ENCODE results near the gene PAN2. TPM values are rescaled to one million over a fixed set of nuclear protein-coding genes. Genes with fewer than 3 reads are reported as not detected.

Gene PAN2
- total and polyA plus RNA-seq, 10 of the 15 experiments (the other 5 are each of a cell fraction or from before 2014, with no cell fraction given), result 14.4 to 61.8 (median 34.9) TPM

DNA sequence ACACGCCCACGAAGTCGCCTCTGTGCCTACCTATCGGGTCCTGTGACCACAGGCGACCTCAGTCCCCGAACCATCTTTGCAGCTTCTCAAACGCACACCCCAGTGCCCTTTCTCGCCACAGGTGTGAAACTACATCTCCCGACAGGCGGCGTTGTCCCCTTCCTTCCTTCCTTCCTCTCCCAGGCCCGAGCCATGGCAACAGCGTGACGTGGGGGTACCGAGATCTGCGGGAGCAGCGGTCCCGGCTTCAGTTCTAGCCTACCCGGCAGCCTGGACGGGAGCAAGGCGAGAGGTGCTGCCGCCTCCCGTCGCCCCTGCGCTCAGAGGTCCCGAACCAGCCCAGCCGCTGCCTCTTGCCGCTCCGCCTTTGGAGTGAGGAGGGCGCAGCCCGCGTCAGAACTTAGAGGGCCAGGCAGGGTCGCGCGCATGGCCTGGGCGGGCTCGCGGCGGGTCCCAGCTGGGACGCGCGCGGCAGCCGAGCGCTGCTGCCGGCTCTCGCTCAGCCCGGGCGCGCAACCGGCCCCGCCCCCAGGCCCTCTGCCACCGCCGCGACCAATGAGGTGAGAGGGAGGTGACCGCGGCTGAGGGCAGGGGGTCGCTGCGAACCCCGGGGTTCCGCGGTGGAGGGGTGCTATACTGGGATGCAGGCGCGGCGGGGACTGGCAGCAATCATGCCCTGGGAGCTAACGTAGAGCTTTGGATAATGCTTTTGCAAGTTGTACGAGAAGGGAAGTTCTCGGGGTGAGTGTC lies 66.9 kb downstream of the PAN2 start, which contains the start of gene COQ10A (continued):
- TF ChIP-seq, protein P1, sequence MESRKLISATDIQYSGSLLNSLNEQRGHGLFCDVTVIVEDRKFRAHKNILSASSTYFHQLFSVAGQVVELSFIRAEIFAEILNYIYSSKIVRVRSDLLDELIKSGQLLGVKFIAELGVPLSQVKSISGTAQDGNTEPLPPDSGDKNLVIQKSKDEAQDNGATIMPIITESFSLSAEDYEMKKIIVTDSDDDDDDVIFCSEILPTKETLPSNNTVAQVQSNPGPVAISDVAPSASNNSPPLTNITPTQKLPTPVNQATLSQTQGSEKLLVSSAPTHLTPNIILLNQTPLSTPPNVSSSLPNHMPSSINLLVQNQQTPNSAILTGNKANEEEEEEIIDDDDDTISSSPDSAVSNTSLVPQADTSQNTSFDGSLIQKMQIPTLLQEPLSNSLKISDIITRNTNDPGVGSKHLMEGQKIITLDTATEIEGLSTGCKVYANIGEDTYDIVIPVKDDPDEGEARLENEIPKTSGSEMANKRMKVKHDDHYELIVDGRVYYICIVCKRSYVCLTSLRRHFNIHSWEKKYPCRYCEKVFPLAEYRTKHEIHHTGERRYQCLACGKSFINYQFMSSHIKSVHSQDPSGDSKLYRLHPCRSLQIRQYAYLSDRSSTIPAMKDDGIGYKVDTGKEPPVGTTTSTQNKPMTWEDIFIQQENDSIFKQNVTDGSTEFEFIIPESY (IDR thresholded peaks at IDR 0.05), result no peak
- TF ChIP-seq MEF2A (IDR thresholded peaks at IDR 0.05; ENCODE audit: insufficient read depth, low read depth, low read length) (no peak), GATAD2B (conservative IDR thresholded peaks at IDR 0.05; ENCODE audit: low read depth) (peak; percentile 85), WRNIP1 (IDR thresholded peaks at IDR 0.05; ENCODE audit: borderline replicate concordance, low read depth, low read length) (no peak), KDM1A (IDR thresholded peaks at IDR 0.05; ENCODE audit: borderline replicate concordance) (no peak), TBL1XR1 (IDR thresholded peaks at IDR 0.05; ENCODE audit: low read depth, low read length) (no peak), TCF12 (IDR thresholded peaks at IDR 0.05; ENCODE audit: low read depth, low read length) (no peak), JUND (IDR thresholded peaks at IDR 0.05; ENCODE audit: low read depth, low read length) (no peak), NR2F1 (conservative IDR thresholded peaks at IDR 0.05) (peak; percentile 93), ZNF274 (IDR thresholded peaks at IDR 0.05; ENCODE audit: insufficient read depth, insufficient read length) (no peak), RCOR1 (conservative IDR thresholded peaks at IDR 0.05; ENCODE audit: low read depth, low read length) (no peak), SPI1 (IDR thresholded peaks at IDR 0.05; ENCODE audit: borderline replicate concordance, insufficient read depth, low read depth, low read length) (peak; percentile 32; the same call in 1 of the 2 replicates)
- TF ChIP-seq, protein P2, sequence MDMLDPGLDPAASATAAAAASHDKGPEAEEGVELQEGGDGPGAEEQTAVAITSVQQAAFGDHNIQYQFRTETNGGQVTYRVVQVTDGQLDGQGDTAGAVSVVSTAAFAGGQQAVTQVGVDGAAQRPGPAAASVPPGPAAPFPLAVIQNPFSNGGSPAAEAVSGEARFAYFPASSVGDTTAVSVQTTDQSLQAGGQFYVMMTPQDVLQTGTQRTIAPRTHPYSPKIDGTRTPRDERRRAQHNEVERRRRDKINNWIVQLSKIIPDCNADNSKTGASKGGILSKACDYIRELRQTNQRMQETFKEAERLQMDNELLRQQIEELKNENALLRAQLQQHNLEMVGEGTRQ (IDR thresholded peaks at IDR 0.05; ENCODE audit: borderline replicate concordance, low read depth, low read length), result no peak
- TF ChIP-seq, protein P3, sequence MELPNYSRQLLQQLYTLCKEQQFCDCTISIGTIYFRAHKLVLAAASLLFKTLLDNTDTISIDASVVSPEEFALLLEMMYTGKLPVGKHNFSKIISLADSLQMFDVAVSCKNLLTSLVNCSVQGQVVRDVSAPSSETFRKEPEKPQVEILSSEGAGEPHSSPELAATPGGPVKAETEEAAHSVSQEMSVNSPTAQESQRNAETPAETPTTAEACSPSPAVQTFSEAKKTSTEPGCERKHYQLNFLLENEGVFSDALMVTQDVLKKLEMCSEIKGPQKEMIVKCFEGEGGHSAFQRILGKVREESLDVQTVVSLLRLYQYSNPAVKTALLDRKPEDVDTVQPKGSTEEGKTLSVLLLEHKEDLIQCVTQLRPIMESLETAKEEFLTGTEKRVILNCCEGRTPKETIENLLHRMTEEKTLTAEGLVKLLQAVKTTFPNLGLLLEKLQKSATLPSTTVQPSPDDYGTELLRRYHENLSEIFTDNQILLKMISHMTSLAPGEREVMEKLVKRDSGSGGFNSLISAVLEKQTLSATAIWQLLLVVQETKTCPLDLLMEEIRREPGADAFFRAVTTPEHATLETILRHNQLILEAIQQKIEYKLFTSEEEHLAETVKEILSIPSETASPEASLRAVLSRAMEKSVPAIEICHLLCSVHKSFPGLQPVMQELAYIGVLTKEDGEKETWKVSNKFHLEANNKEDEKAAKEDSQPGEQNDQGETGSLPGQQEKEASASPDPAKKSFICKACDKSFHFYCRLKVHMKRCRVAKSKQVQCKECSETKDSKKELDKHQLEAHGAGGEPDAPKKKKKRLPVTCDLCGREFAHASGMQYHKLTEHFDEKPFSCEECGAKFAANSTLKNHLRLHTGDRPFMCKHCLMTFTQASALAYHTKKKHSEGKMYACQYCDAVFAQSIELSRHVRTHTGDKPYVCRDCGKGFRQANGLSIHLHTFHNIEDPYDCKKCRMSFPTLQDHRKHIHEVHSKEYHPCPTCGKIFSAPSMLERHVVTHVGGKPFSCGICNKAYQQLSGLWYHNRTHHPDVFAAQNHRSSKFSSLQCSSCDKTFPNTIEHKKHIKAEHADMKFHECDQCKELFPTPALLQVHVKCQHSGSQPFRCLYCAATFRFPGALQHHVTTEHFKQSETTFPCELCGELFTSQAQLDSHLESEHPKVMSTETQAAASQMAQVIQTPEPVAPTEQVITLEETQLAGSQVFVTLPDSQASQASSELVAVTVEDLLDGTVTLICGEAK (IDR thresholded peaks at IDR 0.05; ENCODE audit: borderline replicate concordance), result peak; percentile 82
- TF ChIP-seq, protein P4, sequence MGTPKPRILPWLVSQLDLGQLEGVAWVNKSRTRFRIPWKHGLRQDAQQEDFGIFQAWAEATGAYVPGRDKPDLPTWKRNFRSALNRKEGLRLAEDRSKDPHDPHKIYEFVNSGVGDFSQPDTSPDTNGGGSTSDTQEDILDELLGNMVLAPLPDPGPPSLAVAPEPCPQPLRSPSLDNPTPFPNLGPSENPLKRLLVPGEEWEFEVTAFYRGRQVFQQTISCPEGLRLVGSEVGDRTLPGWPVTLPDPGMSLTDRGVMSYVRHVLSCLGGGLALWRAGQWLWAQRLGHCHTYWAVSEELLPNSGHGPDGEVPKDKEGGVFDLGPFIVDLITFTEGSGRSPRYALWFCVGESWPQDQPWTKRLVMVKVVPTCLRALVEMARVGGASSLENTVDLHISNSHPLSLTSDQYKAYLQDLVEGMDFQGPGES (IDR thresholded peaks at IDR 0.05), result no peak; the same call in 1 of the 2 replicates
- TF ChIP-seq, protein P5, sequence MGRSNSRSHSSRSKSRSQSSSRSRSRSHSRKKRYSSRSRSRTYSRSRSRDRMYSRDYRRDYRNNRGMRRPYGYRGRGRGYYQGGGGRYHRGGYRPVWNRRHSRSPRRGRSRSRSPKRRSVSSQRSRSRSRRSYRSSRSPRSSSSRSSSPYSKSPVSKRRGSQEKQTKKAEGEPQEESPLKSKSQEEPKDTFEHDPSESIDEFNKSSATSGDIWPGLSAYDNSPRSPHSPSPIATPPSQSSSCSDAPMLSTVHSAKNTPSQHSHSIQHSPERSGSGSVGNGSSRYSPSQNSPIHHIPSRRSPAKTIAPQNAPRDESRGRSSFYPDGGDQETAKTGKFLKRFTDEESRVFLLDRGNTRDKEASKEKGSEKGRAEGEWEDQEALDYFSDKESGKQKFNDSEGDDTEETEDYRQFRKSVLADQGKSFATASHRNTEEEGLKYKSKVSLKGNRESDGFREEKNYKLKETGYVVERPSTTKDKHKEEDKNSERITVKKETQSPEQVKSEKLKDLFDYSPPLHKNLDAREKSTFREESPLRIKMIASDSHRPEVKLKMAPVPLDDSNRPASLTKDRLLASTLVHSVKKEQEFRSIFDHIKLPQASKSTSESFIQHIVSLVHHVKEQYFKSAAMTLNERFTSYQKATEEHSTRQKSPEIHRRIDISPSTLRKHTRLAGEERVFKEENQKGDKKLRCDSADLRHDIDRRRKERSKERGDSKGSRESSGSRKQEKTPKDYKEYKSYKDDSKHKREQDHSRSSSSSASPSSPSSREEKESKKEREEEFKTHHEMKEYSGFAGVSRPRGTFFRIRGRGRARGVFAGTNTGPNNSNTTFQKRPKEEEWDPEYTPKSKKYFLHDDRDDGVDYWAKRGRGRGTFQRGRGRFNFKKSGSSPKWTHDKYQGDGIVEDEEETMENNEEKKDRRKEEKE (IDR thresholded peaks at IDR 0.05), result no peak
